RPMI7951 (cell line): Measurements from ENCODE around the gene RAB6A. TPM values are rescaled to one million over a fixed set of nuclear protein-coding genes. Genes with fewer than 3 reads are reported as not detected.
"Not testable (repeated sequence)": the region's sequence is repeated elsewhere in the genome, so short reads cannot be mapped to it uniquely, and the experiment has no call there.

Source experiments
- DNase-seq: peaks from one replicate; pipeline ENCODE4 v3.0.0-alpha.2; 2012; ENCODE audit warnings: low read depth
- total RNA-seq: library from RNA; depleted of rRNA; stranded (reverse); fragments of >200 nt; shearing (Covaris generic); gene quantifications from 2 replicates; pipeline ENCODE4 v1.2.3, GENCODE V29; 2014

RAB6A gene
- total RNA-seq, 1 experiment from 2014 or later, result 124 TPM

DNA sequence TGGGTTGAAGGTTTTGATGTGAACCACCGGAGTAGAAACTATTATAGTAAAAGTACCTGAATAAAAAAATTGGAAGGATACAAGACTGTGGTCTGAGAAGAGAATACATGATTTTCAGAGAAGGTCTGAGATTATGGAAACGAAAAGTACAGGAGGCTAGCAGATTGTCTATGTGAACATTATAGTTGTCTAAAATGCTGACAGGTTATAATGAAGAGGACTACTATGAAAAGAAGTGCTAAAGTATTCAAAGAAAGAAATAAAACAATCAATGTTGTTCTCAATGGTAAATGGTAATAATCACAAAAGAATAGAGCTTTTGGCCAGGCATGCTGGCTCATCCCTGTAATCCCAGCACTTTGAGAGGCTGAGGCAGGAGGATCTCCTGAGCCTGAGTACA lies 34.0 kb downstream of the RAB6A start:
- no peak for DNase-seq

DNA sequence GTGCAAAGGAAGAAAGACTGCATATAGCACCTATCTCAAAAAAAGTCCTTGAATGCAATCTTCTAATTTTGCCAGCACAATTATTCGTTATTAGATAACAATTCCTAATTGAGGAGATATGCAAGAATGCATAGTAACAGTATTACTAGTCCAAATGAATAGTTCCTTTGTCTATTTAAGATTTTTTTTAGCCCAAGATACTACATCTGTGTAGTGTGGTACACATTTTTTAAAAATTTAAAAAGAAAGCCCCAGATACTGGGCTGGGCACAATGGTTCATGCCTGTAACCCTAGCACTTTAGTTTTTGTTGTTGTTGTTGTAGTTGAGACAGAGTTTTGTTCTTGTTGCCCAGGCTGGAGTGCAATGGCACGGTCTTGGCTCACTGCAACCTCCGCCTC lies 43.7 kb downstream of the RAB6A start:
- no peak for DNase-seq

DNA sequence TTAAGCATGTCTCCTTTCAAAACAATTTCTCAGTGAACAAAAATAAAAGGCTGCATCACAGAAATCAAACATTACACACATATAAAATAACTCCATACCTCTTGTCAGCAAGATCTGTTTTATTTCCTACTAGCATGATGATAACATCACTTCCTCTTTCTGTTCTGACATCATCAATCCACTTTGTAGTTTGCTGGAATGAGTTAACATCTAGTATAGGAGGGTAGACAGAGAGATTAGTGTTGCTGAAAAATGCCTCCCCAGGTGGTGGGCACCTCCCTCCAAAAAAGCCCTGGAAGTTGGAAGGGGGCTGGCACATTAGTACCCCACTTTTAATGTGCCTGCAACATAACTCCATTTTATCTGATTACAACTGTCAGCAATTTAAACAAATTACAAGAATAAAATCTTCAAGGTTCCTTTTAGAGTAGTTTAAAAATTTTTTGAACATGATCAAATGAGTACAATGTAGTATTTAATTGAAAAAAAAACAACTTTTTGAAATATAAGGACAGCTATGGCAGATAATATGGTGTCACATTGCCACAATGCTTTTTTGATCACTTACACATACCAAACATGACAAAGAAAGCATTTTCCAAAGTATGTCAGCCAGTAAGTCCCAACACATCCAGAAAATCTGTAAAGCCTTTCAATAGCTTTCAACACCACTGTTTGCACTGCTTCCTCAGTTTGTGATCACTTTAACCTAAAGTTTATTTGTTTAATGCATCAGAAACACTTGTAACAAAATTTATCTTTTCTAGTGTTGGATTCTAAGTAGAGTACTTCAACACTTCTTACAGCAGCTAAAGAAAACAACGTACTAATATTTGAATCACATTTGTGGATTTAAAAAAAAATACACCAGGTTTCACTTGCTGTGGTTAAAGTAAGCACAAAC lies 44.5 kb downstream of the RAB6A start:
- DNase-seq, result no peak

DNA sequence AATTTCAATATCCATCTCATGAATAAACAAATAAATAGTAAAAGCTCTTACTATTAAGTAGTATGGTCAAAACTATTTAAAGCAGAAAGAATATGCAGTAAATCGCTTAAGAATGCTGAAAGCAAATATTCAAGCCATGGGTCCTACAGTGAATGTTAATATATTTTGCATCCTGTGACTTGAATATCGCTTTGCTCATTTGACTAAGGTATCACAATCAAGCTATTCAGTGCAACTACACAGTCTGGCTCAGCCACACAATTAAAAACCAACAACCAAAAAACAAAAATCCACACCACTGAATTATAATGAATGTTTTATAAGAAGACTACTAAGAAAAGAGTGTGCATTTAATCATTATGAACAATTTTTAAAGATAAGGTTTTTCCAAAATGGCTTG lies 45.3 kb downstream of the RAB6A start:
- no peak for DNase-seq

DNA sequence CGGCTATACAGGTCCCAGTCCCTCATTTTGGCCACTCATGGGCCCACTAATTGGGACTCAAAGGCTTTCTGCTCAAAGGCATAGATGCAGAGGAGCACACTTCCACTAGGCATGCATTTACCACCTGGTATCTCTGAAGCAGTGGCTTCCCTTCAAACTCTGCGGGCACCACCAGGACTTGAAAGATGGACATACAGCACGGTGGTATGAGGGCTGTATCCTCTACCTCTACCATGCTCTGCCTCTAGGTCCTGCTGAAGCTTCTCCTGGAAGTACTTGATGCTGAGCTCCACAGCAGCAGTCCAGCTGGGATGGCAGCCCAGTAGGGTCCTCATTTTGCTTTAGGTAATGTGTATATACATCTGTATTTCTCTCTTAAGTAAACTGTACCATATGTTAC lies 49.9 kb downstream of the RAB6A start:
- DNase-seq, result no peak

DNA sequence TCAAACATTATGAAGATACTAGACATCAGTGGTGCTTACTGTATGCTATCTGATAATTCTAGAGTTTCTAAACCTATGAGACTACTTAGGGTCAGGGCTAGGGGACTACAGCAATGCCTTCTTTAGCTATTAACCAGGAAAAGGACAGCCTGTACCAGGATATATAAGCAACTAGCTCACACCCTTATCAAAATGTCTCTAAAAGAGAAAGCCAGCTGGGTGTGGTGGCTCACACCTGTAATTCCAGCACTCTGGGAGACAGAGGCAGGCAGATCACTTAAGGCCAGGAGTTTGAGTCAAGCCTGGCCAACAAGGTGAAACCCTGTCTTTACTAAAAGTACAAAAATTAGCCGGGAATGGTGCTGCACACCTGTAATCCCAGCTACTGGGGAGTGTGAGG lies 55.8 kb downstream of the RAB6A start:
- DNase-seq, result no peak

DNA sequence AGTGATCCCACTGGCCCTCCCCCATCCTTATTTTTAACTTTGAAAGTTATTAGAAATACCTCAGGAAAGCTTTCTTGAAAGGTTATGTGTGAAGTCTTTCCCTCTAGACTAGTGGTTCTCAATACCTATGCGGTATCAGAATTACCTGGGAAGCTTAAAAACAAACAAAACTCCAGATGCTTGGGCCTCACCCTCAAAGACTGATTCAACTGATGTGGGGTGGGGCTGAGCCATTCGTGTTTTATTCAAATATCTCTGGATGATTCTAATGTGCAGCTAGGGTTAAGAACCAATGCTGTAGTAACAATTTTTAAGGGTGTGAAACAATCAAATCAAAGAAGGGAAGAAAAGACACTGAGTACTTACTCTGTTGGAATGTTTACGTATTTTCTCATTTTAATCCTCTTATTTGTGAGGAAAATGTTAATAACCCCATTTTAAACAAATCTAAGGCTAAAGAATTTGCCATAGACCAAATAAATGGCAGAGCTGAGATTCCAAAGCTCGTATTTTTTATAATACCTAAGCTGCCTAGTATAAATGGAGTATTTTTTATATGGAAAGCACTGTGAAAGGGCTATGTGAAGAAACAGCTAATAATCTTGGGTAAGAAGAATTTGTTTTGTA lies 66.9 kb downstream of the RAB6A start:
- no peak for DNase-seq

DNA sequence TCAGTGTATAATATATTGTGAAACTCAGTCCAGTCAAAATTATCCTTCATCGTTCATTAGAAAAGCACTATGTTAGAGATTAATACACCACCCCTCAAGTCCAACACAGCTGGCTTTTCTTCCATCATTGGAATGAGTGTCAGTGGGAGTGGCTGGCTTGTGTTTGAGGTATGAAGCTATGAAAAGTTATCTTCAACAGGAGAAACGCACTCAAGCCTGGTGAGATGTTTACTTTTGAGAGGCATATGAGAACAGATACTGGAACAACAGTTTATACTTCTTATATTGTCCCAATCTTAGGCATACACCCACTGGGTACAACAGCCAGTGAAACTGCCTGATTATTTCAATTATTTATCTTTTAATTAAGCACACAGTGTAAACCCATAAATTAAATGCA lies 80.2 kb downstream of the RAB6A start:
- DNase-seq, result no peak

DNA sequence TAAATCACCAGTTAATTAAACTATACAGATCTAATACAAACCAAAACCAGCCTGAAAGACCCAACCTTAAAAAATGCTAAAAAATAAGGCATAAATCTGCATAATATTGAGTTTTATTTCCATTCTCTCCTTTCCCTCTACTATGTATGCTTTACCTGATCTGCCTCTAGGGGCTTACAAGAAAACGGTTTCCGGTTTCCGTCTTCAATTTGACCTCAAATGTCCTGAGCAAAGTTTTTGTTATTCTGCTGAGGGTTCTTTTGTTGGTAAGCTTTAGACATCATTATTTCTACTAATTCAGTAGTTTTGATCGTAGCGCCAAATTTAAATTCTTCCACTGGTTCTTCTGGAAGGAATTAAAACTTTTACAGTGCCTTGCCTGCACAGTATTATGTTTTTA lies 84.3 kb downstream of the RAB6A start:
- not testable (repeated sequence) for DNase-seq

DNA sequence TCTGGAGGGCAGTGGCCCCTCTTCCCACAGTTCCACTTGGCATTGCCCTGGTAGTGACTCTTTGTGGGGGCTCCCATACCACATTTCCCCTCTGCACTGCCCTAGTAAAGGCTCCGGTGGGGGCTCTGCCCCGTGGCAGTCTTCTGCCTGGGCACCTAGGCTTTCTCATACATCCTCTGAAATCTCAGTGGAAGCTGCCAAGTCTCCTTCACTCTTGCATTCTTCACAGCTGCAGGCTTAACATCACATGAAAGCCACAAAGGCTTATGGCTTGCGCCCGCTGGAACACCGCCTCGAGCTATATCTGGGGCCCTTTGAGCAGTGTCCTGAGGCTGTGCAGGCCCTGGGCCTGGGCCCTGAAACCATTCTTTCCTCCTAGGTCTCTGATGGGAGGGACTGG lies 89.2 kb downstream of the RAB6A start:
- DNase-seq, result no peak

DNA sequence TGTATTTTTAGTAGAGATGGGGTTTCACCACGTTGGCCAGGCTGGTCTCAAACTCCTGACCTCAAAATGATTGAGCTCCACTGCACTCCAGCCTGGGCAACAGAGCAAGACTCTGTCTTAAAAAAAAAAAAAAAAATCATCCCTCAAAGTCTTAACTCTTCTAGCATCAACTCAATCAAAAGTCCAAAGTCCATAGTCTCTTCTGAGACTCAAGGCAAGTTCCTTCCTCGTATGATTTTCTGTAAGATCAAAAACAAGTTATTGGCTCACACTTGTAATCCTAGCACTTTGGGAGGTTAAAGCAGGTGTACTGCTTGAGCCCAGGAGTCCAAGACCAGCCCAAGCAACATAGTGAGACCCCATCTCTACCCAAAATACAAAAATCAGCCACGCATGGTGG lies 90.1 kb downstream of the RAB6A start:
- no peak for DNase-seq

DNA sequence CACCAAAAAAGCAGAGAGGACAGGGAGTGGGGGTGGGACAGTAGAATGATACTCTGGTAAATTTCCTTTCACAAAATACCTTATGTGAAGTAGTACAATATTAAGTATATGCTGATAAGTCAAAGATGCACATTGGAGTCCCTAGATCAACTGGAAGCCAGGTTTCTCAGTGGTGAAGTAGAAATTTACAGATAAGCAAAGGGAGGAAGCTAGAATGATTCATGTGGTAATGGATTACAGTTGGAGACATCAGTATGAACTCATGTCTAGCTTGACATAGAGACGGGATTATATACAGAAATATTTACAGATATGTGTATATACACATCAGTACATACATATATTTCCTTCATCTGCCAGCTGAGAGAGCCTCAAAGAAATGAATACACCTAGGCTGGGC lies 93.0 kb downstream of the RAB6A start:
- no peak for DNase-seq

DNA sequence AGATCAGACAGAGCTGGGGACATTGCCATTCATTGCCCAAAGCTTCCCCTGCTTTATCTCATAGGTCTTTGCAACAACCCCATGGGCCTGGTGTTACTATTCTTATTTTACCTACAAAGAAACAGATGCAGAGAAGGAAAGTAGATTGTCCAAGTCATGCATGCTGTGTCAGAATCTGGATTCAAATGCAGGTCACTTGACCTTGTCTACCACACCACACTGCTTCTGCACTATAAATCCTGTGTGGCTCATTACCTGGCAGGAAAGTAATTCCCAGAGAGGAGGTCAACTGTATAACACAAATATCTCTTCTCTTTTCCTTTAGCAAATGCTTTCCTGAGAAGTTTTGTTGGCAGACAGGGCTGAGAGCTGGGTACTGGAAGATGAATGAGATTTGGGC lies 96.0 kb downstream of the RAB6A start:
- DNase-seq, result no peak

DNA sequence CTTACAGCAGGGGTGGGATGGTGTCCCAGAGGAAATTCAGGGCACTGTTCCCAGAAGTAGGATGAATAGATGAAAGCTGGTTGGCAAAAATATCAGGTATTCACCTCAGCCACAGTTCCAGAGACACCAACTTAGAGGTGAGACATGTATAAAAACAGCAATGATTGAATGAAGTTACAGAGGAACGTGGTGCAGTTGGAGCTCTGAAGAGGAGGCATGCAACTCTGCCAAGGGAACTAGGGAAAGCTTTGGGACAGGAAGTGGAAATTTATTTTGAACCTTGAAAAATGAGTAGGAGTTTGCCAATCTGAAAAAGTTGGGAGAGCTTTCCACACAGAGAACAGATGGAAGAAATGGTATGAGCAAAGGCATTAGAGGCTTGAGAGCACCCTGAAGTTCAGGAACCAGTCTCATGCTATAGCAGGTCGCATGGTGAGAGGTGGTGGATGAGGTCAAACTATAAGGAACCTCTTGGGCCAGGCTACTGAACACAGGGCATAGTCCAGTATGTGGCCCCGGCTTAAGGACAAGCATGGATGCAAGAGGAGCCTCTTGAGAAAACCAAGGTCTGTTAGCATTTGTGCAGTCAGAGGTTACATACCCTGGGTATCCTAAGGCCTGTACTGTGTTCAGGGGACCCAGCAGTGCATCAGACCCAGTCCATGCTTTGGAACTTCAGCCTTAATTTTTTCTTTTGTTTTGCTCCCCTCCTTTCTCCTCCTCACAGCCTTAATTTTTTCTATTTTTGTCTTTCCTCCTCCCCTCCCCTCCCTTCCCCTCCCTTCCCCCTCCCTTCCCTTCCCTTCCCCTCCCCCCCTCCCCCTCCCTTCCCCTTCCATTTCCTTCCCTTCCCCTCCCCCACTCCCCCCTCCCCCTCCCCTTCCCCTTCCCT lies 97.0 kb downstream of the RAB6A start:
- no peak for DNase-seq

DNA sequence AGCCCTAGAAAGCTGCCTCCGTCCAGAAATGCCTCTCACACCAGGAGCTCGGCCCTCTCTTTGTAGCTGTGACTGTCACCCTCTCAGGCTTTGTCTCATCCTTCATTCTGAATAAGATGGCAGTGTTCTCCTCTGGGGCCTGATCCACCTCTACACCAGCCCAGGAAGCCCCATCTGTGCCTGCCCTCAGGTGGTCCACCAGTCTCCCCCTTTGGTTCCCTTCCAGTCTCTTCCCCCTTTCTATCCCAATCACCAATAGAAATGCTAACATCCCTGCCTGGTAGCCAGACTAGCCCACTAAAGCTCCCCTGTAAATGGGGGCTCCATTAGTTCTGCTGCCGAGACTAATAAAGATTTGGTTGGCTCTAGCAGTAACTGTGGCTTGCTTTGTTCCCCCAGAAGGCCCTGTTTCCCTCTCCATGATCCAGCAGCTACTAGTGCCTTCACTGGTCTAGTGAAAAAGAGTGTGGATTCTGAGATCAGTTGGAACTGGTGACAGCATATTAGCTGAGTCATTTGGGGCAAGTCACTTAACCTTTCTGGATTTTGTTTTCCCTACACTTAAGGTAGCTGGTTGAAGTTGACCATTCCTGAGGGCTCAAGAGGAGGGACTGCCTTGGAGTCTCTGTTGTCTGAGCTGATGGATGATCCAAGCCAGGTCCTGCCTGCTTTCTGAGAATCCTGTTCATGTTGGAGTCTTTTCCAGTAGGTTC lies 98.3 kb downstream of the RAB6A start:
- DNase-seq, result peak; percentile 14

DNA sequence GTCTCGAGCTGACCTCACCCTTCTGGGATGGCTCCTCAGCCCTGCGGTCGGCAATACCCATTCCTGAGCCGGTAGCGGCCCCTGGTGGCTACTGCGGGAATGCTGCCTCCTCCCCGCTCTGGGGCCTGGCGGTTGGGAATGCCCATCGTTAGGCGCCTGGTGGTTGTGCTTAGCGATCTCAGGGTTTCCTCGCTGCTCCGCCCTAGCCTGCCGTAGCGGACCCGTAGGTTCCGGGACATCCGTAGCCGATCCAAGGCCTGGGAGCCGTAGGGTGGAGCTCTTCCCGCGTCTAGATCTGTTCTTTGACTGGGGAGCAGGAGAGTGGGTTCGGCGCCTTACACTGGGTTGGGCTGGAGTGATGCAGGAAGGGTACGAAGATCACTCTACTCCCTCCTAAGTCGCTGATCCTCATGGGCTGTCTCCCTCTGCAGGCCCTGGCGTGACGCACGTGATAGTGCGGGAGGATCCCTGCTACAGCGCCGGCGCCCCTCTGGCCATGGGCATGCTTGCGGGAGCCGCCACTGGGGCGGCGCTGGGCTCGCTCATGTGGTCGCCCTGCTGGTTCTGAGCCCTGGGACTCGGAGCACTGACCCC lies 99.7 kb downstream of the RAB6A start:
- DNase-seq, result peak; percentile 80

DNA sequence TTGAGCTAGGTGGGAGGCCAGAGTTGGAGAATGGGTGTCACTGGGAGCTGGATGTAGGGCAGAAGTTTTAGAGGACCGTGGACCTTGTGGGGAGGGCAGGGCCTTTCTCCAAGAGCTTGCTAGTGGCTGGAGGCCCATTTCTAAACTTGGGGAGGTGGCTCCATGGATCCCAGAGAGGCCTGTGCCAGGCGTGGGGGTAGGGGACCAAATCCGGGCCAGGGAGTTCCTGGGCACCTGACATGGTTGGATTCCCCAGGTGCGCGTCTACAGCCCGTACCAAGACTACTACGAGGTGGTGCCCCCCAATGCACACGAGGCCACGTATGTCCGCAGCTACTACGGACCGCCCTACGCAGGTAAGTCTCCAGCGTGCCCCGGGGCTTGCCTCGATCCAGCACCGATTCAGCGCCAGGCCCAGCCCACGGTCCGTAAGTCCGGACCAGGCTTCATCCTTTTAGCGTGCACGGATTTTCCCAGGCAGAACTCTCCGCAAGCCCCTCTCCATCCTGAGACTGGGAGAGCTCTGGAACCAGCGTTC lies 100.3 kb downstream of the RAB6A start:
- DNase-seq, result no peak

DNA sequence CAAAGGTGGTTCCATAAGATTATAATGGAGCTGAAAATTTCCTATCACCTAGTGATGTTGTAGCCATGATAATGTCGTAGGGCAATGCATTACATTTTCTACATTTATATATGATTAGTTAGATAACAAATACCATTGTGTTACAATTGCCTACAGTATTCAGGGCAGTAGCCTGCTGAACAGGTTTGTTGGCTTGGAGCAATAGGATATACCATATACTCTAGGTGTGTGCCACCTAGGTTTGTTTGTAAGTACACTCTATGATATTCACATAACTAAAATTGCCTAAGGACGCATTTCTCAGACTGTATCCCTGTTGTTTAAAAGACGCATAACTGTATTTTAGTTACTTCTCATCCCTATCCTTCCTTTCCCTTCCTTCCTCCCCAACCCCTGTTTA lies 100.9 kb downstream of the RAB6A start:
- no peak for DNase-seq

DNA sequence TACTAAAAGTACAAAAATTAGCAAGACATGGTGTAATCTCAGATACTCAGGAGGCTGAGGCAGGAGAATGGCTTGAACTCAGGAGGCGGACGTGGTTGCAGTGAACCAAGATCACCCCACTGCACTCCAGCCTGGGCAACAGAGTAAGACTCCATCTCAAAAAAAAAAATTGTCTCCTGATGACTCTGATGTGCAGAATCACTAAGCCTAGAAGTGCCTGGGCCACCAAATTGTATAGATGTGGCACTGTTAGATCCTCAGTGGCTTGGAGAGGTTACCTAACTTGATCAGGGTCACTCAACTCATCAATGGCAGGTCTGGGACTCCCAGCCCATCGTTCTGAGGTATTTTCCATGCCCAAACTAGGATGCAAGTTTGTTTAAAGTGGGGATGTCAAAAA lies 103.9 kb downstream of the RAB6A start:
- no peak for DNase-seq

DNA sequence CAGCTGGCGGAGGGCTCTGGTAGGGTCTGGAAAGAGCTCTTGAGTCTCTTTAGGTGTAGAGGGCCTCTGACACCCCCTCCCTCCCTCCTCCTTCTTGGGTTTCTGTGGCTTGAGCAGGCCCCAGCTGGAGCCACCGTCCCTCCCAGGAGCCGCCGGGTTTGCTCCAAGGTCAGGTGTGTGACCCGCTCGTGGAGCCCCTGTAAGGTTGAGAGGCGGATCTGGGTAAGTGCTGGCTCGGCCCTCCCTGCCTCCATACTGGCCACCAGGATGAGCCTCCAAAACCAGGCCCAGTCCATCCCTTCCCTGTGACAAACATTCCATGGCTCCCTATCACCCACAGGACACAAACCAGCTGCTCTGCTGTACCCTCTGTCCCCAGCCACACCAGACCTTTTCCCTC lies 105.2 kb downstream of the RAB6A start:
- no peak for DNase-seq

DNA sequence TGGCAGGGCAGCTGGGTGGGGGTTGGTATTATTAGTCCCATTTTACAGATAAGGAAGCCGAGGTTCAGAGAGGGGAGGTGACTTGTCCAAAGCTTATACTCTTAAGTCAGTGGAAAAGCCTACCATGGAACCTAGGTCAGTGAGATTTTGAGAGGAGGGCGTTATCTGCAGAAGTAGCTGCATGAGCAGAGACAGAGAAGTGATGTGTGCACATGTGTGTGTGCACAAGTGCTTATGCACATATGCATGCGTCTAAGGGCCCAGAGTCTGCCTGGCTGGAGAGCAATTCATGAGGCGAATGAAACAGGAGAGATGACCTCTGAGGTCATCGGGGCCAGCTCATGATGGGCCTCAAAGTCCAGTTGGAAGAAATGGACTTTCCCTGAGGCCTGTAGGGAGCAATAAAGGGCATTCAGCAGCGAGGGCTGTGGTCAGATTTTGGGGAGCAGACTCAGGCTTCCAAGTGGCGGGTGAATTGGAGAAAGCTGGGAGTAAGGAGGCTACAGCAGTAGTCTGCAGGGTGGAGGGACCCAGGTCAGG lies 106.3 kb downstream of the RAB6A start:
- DNase-seq, result no peak
